Measurements from ENCODE around the gene CCNH.

GRCh38 chr5:87389296-87390034, 23.3 kb downstream of the CCNH start:
- TF ChIP-seq CTCF (IDR thresholded peaks at IDR 0.05; ENCODE audit: borderline replicate concordance, extremely low read depth, low read length, poor library complexity, severe bottlenecking) (no peak), EZH2 (IDR thresholded peaks at IDR 0.05; ENCODE audit: borderline replicate concordance, low read depth, low read length, severe bottlenecking) (no peak)

All from DND-41 (cell line).